Type B pancreatic cell (in vitro differentiated cells): ENCODE results near the gene GABRR1. TPM values are rescaled to one million over a fixed set of nuclear protein-coding genes. Genes with fewer than 3 reads are reported as not detected.
A peak's percentile ranks its signal among the peaks of the same experiment; 100 is the strongest.
"Not testable (repeated sequence)": the region's sequence is repeated elsewhere in the genome, so short reads cannot be mapped to it uniquely, and the experiment has no call there.

Source experiments
- DNase-seq: peaks from one replicate; pipeline ENCODE4 v3.0.0; 2021; ENCODE audit warnings: mixed read lengths; ENCODE audit not compliant: unreplicated experiment; ENCODE audit errors: extremely low spot score
- H3K27ac Mint-ChIP-seq: 2 replicates; pipeline ENCODE4 v1.8.0; 2021; ENCODE audit warnings: mild to moderate bottlenecking, mixed read lengths
- H3K27me3 Mint-ChIP-seq: 2 replicates; pipeline ENCODE4 v1.8.0; 2021; ENCODE audit warnings: mixed read lengths
- H3K36me3 Mint-ChIP-seq: 2 replicates; pipeline ENCODE4 v1.8.0; 2021; ENCODE audit warnings: mixed read lengths
- H3K4me1 Mint-ChIP-seq: one replicate; pipeline ENCODE4 v1.8.0; 2021; ENCODE audit warnings: mixed read lengths; ENCODE audit not compliant: unreplicated experiment
- H3K4me3 Mint-ChIP-seq: 2 replicates; pipeline ENCODE4 v1.8.0; 2021; ENCODE audit warnings: mild to moderate bottlenecking, mixed read lengths
- H3K9me3 Mint-ChIP-seq: 2 replicates; pipeline ENCODE4 v1.8.0; 2021; ENCODE audit warnings: mixed read lengths
- CTCF ChIP-seq: fragments of 200-600 bp; sonication (generic); conservative IDR thresholded peaks from 2 replicates; pipeline ENCODE4 v1.5.0; 2021; ENCODE audit warnings: antibody characterized with exemption, mild to moderate bottlenecking
- total RNA-seq: library from RNA; stranded (reverse); gene quantifications from 2 replicates; pipeline ENCODE4 v1.2.1, GENCODE V29; 2021; ENCODE audit warnings: low replicate concordance

GABRR1 gene
- total RNA-seq, 1 donor from 2014 or later = not detected

- no peaks in the 10 kb centered on the region for H3K9me3 Mint-ChIP-seq
- H3K4me3 Mint-ChIP-seq = no peak overlapping the region
- H3K4me1 Mint-ChIP-seq = peaks cover 12% of the 10 kb centered on the region
- DNase-seq = no peak
- peaks cover 8% of the 10 kb centered on the region for H3K27me3 Mint-ChIP-seq
- peak; percentile 63 for TF ChIP-seq CTCF
- no peaks in the 10 kb centered on the region for H3K36me3 Mint-ChIP-seq
- H3K27ac Mint-ChIP-seq = no peak overlapping the region
Measured at GRCh38 chr6:89239338-89239737, 22.2 kb upstream of the GABRR1 start.

DNA sequence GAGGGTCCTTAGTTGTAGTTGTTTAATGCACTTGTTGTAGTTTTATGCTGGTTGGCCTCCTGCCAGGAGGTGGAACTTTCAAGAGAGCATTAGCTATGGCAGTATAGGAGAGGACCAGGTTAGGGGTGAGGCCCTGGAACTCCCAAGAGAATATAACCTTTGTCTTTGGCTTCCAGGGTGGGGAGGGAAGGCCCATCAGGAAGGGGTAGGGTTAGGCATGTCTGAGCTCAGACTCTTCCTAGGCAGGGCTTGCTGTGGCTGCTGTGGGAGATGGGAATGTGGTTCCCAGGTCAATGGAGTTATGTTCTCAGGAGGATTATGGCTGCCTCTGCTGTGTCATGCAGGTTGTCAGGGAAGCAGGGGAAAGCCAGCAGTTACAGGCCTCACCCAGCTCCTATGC is 20.0 kb upstream of the GABRR1 start:
- no peak overlapping the region for H3K27ac Mint-ChIP-seq
- no peaks in the 10 kb centered on the region for H3K9me3 Mint-ChIP-seq
- no peak for DNase-seq
- H3K4me3 Mint-ChIP-seq = no peak overlapping the region
- TF ChIP-seq CTCF = no peak
- H3K27me3 Mint-ChIP-seq = peaks cover 5% of the 10 kb centered on the region
- no peaks in the 10 kb centered on the region for H3K36me3 Mint-ChIP-seq
- peaks cover 1% of the 10 kb centered on the region for H3K4me1 Mint-ChIP-seq

DNA sequence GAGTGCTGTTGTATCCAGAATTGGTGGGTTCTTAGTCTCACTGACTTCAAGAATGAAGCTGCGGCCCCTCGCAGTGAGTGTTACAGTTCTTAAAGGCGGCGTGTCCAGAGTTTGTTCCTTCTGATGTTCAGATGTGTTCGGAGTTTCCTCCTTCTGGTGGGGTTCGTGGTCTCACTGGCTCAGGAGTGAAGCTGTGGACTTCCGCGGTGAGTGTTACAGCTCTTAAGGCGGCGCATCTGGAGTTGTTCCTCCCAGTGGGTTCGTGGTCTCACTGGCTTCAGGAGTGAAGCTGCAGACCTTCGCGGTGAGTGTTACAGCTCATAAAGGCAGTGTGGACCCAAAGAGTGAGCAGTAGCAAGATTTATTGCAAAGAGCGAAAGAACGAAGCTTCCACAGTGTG is 16.4 kb upstream of the GABRR1 start:
- H3K27me3 Mint-ChIP-seq, H3K4me1 Mint-ChIP-seq, H3K36me3 Mint-ChIP-seq, DNase-seq, H3K9me3 Mint-ChIP-seq, H3K27ac Mint-ChIP-seq, H3K4me3 Mint-ChIP-seq: not testable (repeated sequence)

- Mint-ChIP-seq H3K27ac (no peak overlapping the region), H3K4me3 (no peak overlapping the region), H3K9me3 (no peaks in the 10 kb centered on the region), H3K36me3 (no peaks in the 10 kb centered on the region), H3K4me1 (peaks cover 2% of the 10 kb centered on the region), H3K27me3 (peaks cover under 1% of the 10 kb centered on the region)
- DNase-seq = no peak
- no peak for TF ChIP-seq CTCF
Measured at GRCh38 chr6:89222712-89223039, 5.5 kb upstream of the GABRR1 start.

GRCh38 chr6:89221971-89222711 is 5.0 kb upstream of the GABRR1 start:
- Mint-ChIP-seq H3K36me3 (no peaks in the 10 kb centered on the region), H3K27ac (no peak overlapping the region), H3K4me1 (peaks cover 8% of the 10 kb centered on the region), H3K9me3 (no peaks in the 10 kb centered on the region), H3K4me3 (no peak overlapping the region), H3K27me3 (peaks cover 4% of the 10 kb centered on the region)
- no peak for TF ChIP-seq CTCF
- no peak for DNase-seq

DNA sequence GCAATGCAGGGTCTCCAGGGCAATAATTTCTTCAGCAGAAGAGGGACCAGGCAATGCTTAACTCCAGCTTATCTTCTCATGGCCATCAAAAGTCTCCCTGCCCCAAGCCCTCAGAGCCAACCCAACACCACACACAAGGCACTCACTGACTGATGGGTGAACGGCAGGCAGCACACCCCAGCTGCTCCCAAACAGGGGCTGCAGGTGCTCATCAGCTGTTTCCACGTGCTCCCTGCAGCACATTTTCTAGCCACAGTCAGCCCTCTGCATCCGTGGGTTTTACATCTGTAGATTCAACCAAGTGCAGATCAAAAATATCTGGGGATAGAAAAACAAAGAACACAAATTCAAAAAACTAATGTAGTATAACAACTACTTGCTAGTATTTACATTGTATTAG is 4.0 kb upstream of the GABRR1 start:
- no peaks in the 10 kb centered on the region for H3K36me3 Mint-ChIP-seq
- no peak overlapping the region for H3K27ac Mint-ChIP-seq
- H3K9me3 Mint-ChIP-seq = no peaks in the 10 kb centered on the region
- no peak for TF ChIP-seq CTCF
- H3K4me3 Mint-ChIP-seq = no peak overlapping the region
- peaks cover 11% of the 10 kb centered on the region for H3K4me1 Mint-ChIP-seq
- no peak for DNase-seq
- peaks cover 4% of the 10 kb centered on the region for H3K27me3 Mint-ChIP-seq
